ENCODE measurements around the gene STARD7. TPM values are rescaled to one million over a fixed set of nuclear protein-coding genes. Genes with fewer than 3 reads are reported as not detected.
A peak's percentile ranks its signal among the peaks of the same experiment; 100 is the strongest.

STARD7 gene
- total RNA-seq, 6 experiments from 2014 or later = 52.8 to 83.9 (median 65.4) TPM

DNA sequence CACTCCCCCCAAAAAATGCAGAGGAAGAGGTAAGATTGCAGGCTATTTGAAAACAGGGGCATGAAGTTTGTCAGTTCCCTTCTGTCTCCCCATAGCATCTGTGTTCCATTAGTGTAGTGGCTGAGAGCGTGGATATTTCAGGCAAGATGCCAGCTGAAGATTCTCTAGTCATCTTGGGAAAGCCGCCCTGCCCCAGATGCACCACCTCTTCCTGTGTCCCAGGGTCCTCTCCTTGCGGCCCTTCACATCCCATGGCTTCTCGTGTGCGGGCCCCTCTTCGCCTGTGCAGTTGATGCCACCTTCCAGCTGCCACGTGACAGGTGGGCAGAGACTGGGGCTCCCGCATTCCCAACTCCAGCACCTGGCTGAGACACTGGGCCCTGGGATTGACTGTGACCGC is 41.0 kb upstream of the STARD7 start:
- H3K4me1 ChIP-seq = peaks cover 0 to 31% (median 7%) of the 10 kb centered on the region in 4 donors
- H3K27me3 ChIP-seq = no peaks in the 10 kb centered on the region
- no peaks in the 10 kb centered on the region for H3K9me3 ChIP-seq
- intact Hi-C loops (cut with DNase I) = no loop called here
- no peak overlapping the region for H3K27ac ChIP-seq
- 93% methylated on average over 5 of the region's 9 CpGs for WGBS (ENCODE audit: insufficient coverage, low coverage, low lambda C conversion rate, missing lambda C conversion rate)
- peaks cover 0 to 31% (median 12%) of the 10 kb centered on the region in 4 donors for H3K36me3 ChIP-seq
- no peak overlapping the region for H3K4me3 ChIP-seq
- TF ChIP-seq, protein P1, sequence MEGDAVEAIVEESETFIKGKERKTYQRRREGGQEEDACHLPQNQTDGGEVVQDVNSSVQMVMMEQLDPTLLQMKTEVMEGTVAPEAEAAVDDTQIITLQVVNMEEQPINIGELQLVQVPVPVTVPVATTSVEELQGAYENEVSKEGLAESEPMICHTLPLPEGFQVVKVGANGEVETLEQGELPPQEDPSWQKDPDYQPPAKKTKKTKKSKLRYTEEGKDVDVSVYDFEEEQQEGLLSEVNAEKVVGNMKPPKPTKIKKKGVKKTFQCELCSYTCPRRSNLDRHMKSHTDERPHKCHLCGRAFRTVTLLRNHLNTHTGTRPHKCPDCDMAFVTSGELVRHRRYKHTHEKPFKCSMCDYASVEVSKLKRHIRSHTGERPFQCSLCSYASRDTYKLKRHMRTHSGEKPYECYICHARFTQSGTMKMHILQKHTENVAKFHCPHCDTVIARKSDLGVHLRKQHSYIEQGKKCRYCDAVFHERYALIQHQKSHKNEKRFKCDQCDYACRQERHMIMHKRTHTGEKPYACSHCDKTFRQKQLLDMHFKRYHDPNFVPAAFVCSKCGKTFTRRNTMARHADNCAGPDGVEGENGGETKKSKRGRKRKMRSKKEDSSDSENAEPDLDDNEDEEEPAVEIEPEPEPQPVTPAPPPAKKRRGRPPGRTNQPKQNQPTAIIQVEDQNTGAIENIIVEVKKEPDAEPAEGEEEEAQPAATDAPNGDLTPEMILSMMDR (IDR thresholded peaks at IDR 0.05) = no peak
- no peak for TF ChIP-seq POLR2A (IDR thresholded peaks at IDR 0.05)
- ATAC-seq (no peak), DNase-seq (no peak)

DNA sequence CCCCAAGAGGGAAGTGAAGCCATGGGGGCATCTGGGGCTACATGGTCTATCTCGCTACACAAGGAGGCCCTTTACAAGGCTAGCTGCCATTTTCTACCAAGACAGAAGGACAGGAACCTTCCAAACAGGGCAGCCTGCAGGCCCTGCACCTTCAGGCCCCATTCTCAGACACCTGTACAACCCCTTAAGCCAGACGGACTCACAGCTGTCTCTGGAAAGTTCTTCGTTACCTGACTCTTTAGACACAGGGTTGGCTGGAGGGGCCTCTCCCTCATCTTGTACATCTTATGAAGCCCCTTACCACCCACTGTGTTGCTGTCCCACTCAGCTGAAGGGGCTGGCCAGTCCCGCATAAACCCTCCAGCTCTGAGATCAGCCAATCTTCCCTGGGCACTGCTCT is 40.0 kb upstream of the STARD7 start:
- Histone ChIP-seq H3K27ac (no peak overlapping the region), H3K4me3 (no peak overlapping the region), H3K4me1 (peaks cover 0 to 31% (median 7%) of the 10 kb centered on the region in 4 donors), H3K36me3 (peaks cover 0 to 22% (median 6%) of the 10 kb centered on the region in 4 donors), H3K27me3 (no peaks in the 10 kb centered on the region), H3K9me3 (no peaks in the 10 kb centered on the region)
- TF ChIP-seq, protein P1 (IDR thresholded peaks at IDR 0.05) = no peak
- TF ChIP-seq POLR2A (IDR thresholded peaks at IDR 0.05) = no peak
- no peak for ATAC-seq
- DNase-seq = no peak
- intact Hi-C loops (cut with DNase I) = no loop called here
- WGBS (ENCODE audit: insufficient coverage, low coverage, low lambda C conversion rate, missing lambda C conversion rate) = 80% methylated on average over 2 of the region's 4 CpGs

DNA sequence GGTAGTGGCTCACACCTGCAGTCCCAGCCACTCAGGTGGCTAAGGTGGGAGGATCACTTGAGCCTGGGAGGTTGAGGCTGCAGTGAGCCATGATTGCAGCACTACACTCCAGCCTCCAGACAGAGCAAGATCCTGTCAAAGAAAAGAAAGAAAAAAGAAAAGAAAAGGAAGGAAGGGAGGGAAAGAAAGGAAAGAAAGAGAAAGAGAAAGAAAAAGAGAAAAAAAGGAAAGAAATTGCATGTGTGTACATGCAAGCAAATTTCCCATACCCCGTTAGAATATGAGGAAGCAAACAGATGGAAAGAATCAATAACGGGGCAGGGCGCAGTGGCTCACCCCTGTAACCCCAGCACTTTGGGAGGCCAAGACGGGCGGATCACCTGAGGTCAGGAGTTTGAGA is 39.3 kb upstream of the STARD7 start:
- intact Hi-C loops (cut with DNase I) = no loop called here
- Histone ChIP-seq H3K27ac (no peak overlapping the region), H3K36me3 (peaks cover 0 to 15% (median 3%) of the 10 kb centered on the region in 4 donors), H3K4me3 (no peak overlapping the region), H3K9me3 (no peaks in the 10 kb centered on the region), H3K27me3 (no peaks in the 10 kb centered on the region), H3K4me1 (peaks cover 0 to 27% (median 4%) of the 10 kb centered on the region in 4 donors)
- TF ChIP-seq, protein P1 (IDR thresholded peaks at IDR 0.05) = no peak
- no peak for TF ChIP-seq POLR2A (IDR thresholded peaks at IDR 0.05)
- ATAC-seq = no peak
- 47% methylated on average over 5 of the region's 5 CpGs for WGBS (ENCODE audit: insufficient coverage, low coverage, low lambda C conversion rate, missing lambda C conversion rate)
- no peak for DNase-seq

DNA sequence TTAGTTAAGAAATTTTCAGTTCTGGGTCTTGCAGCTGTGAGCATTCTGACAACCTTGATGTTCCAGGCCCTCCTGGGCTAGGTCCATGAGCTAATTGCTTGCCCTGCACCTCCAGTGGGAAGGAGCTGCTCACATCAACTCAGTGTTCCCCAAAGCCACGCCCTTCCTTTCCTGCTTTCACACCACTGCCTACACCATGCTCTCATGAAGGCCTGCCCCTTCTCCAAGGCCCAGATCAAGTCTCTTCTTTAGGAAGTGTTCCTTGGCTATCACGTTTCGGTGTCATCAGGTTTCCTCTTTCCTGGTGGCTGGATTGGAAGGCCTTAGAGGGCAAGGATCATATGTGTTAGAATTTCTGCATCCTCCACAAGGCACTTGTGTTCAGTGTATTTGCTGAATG is 38.4 kb upstream of the STARD7 start:
- Histone ChIP-seq H3K4me3 (no peak overlapping the region), H3K9me3 (no peaks in the 10 kb centered on the region), H3K27ac (no peak overlapping the region), H3K4me1 (peaks cover 0 to 18% (median 2%) of the 10 kb centered on the region in 4 donors), H3K36me3 (peaks cover 0 to 6% (median 1%) of the 10 kb centered on the region in 4 donors), H3K27me3 (no peaks in the 10 kb centered on the region)
- intact Hi-C loops (cut with DNase I) = no loop called here
- TF ChIP-seq, protein P1 (IDR thresholded peaks at IDR 0.05) = no peak
- no peak for TF ChIP-seq POLR2A (IDR thresholded peaks at IDR 0.05)
- ATAC-seq = peak; percentile 20 to 41 (median 25)
- DNase-seq = no peak
- 84% methylated on average over 3 of the region's 3 CpGs for WGBS (ENCODE audit: insufficient coverage, low coverage, low lambda C conversion rate, missing lambda C conversion rate)

All from right lobe of liver (tissue), 6 donors.